ENCODE measurements around the gene PRR15L. TPM values are rescaled to one million over a fixed set of nuclear protein-coding genes. Genes with fewer than 3 reads are reported as not detected.
"Not testable (repeated sequence)": the region's sequence is repeated elsewhere in the genome, so short reads cannot be mapped to it uniquely, and the experiment has no call there.

Gene PRR15L
- total RNA-seq, 1 donor from 2014 or later: not detected

- H3K36me3 Mint-ChIP-seq (ENCODE audit: low read depth): peaks cover 44% of the 10 kb centered on the region
- H3K27me3 Mint-ChIP-seq: no peaks in the 10 kb centered on the region
- H3K9me3 Mint-ChIP-seq: no peaks in the 10 kb centered on the region
- no peak overlapping the region for H3K27ac Mint-ChIP-seq
- no peak overlapping the region for H3K4me3 Mint-ChIP-seq
- peaks cover 2% of the 10 kb centered on the region for H3K4me1 Mint-ChIP-seq
- DNase-seq: no peak
- intact Hi-C loops (cut with micrococcal nuclease): no loop called here
Observed at GRCh38 chr17:47927821-47928400, 29.8 kb downstream of the PRR15L start.

DNA sequence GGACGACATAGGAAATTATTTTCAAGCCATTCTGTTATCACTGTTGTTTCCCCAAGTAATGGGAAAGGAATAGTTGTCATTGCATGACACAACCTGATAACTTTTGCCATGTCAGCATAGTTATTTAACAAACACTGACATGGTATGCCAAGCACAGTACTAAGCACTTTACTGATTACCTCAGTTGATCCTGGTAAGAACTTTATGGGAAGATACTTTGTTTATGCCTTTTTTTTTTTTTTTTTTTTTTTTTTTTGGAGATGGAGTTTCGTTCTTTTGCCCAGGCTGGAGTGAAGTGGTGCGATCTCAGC lies 32.0 kb downstream of the PRR15L start:
- no peak for DNase-seq
- Mint-ChIP-seq H3K27me3 (no peaks in the 10 kb centered on the region), H3K4me1 (peaks cover 4% of the 10 kb centered on the region), H3K9me3 (no peaks in the 10 kb centered on the region), H3K4me3 (no peak overlapping the region), H3K36me3 (ENCODE audit: low read depth) (peaks cover 52% of the 10 kb centered on the region), H3K27ac (no peak overlapping the region)
- intact Hi-C loops (cut with micrococcal nuclease): no loop called here

DNA sequence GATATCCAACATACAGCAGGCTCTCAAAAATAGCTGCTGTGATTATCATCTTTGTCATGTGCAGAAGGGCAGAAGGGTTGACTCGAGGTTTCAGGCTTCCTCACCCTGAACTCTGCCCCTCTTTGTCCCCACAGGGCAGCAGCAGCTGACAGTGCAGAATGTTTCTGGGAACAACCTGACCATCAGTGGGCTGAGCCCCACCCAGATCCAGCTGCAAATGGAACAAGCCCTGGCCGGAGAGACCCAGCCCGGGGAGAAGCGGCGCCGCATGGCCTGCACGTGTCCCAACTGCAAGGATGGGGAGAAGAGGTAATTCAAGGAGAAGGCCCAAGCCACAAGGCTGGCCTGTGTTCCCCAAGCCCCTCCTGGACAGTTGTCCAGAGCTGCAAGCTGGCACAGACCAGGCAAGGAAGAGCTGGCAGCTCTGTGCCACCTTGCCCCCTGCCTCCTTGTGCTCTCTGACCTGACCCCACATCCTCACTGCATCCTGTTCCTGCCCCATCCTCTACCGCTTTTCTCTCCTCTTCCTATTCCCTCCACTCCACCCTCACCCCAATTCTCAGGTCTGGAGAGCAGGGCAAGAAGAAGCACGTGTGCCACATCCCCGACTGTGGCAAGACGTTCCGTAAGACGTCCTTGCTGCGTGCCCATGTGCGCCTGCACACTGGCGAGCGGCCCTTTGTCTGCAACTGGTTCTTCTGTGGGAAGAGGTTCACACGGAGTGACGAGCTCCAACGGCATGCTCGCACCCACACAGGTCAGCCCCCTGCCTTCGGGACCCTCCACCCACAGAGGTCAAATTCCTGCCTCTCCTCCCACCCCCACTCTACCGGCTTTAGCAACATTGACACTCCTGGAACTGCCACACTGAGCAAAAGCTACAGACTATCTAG lies 32.7 kb downstream of the PRR15L start:
- no peak overlapping the region for H3K27ac Mint-ChIP-seq
- H3K27me3 Mint-ChIP-seq: no peaks in the 10 kb centered on the region
- peaks cover 4% of the 10 kb centered on the region for H3K4me1 Mint-ChIP-seq
- H3K4me3 Mint-ChIP-seq: no peak overlapping the region
- intact Hi-C loops (cut with micrococcal nuclease): no loop called here
- H3K36me3 Mint-ChIP-seq (ENCODE audit: low read depth): peaks cover 47% of the 10 kb centered on the region
- DNase-seq: no peak
- no peaks in the 10 kb centered on the region for H3K9me3 Mint-ChIP-seq

GRCh38 chr17:47919889-47920288 lies 37.8 kb downstream of the PRR15L start:
- H3K36me3 Mint-ChIP-seq (ENCODE audit: low read depth): peaks cover 38% of the 10 kb centered on the region
- H3K4me3 Mint-ChIP-seq; H3K9me3 Mint-ChIP-seq; intact Hi-C loops (cut with micrococcal nuclease); H3K4me1 Mint-ChIP-seq; H3K27me3 Mint-ChIP-seq; DNase-seq; H3K27ac Mint-ChIP-seq: not testable (repeated sequence)

- no peak overlapping the region for H3K27ac Mint-ChIP-seq
- DNase-seq: no peak
- peaks cover 4% of the 10 kb centered on the region for H3K4me1 Mint-ChIP-seq
- intact Hi-C loops (cut with micrococcal nuclease): no loop called here
- no peaks in the 10 kb centered on the region for H3K9me3 Mint-ChIP-seq
- no peak overlapping the region for H3K4me3 Mint-ChIP-seq
- peaks cover 33% of the 10 kb centered on the region for H3K36me3 Mint-ChIP-seq (ENCODE audit: low read depth)
- H3K27me3 Mint-ChIP-seq: no peaks in the 10 kb centered on the region
Observed at GRCh38 chr17:47918991-47919390, 38.7 kb downstream of the PRR15L start.

DNA sequence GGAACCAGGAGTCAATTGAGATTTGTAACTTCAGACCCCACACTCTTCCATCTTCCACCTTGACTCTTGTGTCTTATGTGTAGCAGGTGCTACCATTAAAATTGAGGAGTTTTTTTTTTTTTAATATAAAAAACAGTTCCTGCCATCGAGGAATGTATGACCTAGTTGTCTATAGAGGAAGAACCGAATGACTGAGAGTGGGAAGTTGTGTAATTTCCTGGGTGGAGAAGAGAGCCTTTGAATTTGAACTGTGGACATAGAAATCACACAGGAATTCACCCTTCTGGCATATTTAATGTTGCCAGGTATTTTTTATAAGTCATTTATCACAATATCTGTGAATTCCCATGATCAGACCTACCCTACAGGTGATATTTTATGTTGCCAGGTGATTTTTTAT lies 39.7 kb downstream of the PRR15L start:
- H3K36me3 Mint-ChIP-seq (ENCODE audit: low read depth): peaks cover 25% of the 10 kb centered on the region

DNA sequence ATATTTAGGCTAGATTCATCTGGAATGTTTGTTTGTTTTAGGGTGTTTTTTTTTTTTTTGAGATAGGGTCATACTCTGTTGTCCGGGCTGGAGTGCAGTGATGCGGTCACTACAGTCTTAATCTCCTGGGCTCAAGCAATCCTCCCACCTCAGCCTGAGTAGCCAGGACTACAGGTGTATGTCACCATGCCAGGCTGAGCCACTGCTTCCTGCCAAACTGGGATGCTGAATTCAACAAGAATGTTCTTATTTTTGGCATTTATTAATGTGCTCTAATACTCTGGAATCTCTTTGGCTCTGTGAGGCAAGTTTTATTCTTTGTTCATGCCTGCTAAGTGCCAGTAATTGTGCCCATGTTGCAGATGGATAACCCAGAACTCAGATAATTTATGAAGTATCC lies 40.1 kb downstream of the PRR15L start:
- intact Hi-C loops (cut with micrococcal nuclease): no loop called here
- Mint-ChIP-seq H3K9me3 (no peaks in the 10 kb centered on the region), H3K27ac (no peak overlapping the region), H3K4me3 (no peak overlapping the region), H3K27me3 (no peaks in the 10 kb centered on the region), H3K4me1 (peaks cover 4% of the 10 kb centered on the region), H3K36me3 (ENCODE audit: low read depth) (peaks cover 25% of the 10 kb centered on the region)
- no peak for DNase-seq

More for the DNA sequence above, 39.7 kb downstream of the PRR15L start:
- no peak for DNase-seq
- no peak overlapping the region for H3K27ac Mint-ChIP-seq
- intact Hi-C loops (cut with micrococcal nuclease): no loop called here
- no peaks in the 10 kb centered on the region for H3K27me3 Mint-ChIP-seq
- peaks cover 4% of the 10 kb centered on the region for H3K4me1 Mint-ChIP-seq
- no peaks in the 10 kb centered on the region for H3K9me3 Mint-ChIP-seq
- no peak overlapping the region for H3K4me3 Mint-ChIP-seq

DNA sequence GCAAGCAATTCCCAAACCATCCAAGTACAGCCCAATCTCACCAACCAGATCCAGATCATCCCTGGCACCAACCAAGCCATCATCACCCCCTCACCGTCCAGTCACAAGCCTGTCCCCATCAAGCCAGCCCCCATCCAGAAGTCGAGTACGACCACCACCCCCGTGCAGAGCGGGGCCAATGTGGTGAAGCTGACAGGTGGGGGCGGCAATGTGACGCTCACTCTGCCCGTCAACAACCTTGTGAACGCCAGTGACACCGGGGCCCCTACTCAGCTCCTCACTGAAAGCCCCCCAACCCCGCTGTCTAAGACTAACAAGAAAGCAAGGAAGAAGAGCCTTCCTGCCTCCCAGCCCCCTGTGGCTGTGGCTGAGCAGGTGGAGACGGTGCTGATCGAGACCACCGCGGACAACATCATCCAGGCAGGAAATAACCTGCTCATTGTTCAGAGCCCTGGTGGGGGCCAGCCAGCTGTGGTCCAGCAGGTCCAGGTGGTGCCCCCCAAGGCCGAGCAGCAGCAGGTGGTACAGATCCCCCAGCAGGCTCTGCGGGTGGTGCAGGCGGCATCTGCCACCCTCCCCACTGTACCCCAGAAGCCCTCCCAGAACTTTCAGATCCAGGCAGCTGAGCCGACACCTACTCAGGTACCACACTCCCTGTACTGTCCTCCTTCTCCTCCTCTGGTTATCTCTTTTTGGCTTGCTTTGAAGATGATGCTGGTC lies 41.0 kb downstream of the PRR15L start:
- DNase-seq: no peak
- no peaks in the 10 kb centered on the region for H3K9me3 Mint-ChIP-seq
- intact Hi-C loops (cut with micrococcal nuclease): no loop called here
- H3K27me3 Mint-ChIP-seq: no peaks in the 10 kb centered on the region
- H3K4me1 Mint-ChIP-seq: peaks cover 4% of the 10 kb centered on the region
- no peak overlapping the region for H3K27ac Mint-ChIP-seq
- H3K36me3 Mint-ChIP-seq (ENCODE audit: low read depth): peaks cover 21% of the 10 kb centered on the region
- H3K4me3 Mint-ChIP-seq: no peak overlapping the region

DNA sequence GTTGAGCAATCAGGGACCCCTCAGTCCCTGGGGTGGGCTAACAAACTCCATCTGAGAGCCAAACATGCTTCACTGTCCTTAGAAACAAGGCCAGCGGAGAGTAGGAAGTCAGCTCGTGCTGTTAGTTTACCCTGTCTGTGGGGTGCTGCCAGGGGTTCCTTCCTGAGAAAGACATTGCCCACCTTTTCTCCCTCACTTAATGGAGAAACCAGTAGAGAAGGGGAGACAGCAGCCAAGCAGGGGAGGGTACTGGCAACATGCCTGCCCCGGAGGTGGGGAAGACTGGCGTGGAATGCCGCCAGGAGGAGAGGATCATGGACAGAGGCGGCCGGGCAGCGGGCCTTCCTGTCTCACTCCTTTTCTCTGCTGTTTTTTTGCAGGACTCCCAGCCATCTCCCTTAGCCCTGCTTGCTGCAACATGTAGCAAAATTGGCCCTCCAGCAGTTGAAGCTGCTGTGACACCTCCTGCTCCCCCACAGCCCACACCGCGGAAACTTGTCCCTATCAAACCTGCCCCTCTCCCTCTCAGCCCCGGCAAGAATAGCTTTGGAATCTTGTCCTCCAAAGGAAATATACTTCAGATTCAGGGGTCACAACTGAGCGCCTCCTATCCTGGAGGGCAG lies 41.8 kb downstream of the PRR15L start:
- H3K4me1 Mint-ChIP-seq: peaks cover 3% of the 10 kb centered on the region
- H3K27me3 Mint-ChIP-seq: no peaks in the 10 kb centered on the region
- H3K4me3 Mint-ChIP-seq: no peak overlapping the region
- DNase-seq: no peak
- intact Hi-C loops (cut with micrococcal nuclease): no loop called here
- peaks cover 18% of the 10 kb centered on the region for H3K36me3 Mint-ChIP-seq (ENCODE audit: low read depth)
- no peaks in the 10 kb centered on the region for H3K9me3 Mint-ChIP-seq
- no peak overlapping the region for H3K27ac Mint-ChIP-seq

- no peak for DNase-seq
- Mint-ChIP-seq H3K9me3 (no peaks in the 10 kb centered on the region), H3K27ac (no peak overlapping the region), H3K27me3 (no peaks in the 10 kb centered on the region), H3K36me3 (ENCODE audit: low read depth) (peaks cover 19% of the 10 kb centered on the region), H3K4me3 (no peak overlapping the region), H3K4me1 (peaks cover 3% of the 10 kb centered on the region)
- intact Hi-C loops (cut with micrococcal nuclease): no loop called here
Observed at GRCh38 chr17:47914306-47914948, 43.3 kb downstream of the PRR15L start.

DNA sequence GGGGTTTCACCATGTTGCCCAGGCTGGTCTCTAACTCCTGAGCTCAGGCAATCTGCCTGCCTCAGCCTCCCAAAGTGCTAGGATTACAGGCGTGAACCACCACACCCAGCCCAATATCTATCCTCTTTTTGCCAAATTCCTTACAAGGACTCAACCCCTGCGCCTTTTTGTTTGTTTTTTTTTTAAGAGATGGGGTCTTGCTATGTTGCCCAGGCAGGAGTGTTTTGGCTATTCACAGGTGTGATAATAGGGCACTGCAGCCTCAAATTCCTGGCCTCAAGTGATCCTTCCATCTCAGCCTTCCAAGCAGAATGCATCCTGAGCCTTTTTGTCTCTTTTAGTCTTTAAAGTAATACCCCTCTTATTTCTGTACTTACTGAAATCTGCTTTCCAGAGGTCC lies 44.6 kb downstream of the PRR15L start:
- Mint-ChIP-seq H3K4me1 (peaks cover 6% of the 10 kb centered on the region), H3K4me3 (no peak overlapping the region), H3K27me3 (no peaks in the 10 kb centered on the region), H3K9me3 (no peaks in the 10 kb centered on the region), H3K27ac (no peak overlapping the region), H3K36me3 (ENCODE audit: low read depth) (peaks cover 20% of the 10 kb centered on the region)
- intact Hi-C loops (cut with micrococcal nuclease): no loop called here
- DNase-seq: no peak

- no peak overlapping the region for H3K27ac Mint-ChIP-seq
- H3K9me3 Mint-ChIP-seq: no peaks in the 10 kb centered on the region
- peaks cover 24% of the 10 kb centered on the region for H3K36me3 Mint-ChIP-seq (ENCODE audit: low read depth)
- peaks cover 12% of the 10 kb centered on the region for H3K4me1 Mint-ChIP-seq
- H3K4me3 Mint-ChIP-seq: no peak overlapping the region
- H3K27me3 Mint-ChIP-seq: no peaks in the 10 kb centered on the region
- no peak for DNase-seq
- intact Hi-C loops (cut with micrococcal nuclease): no loop called here
Observed at GRCh38 chr17:47907932-47908562, 49.6 kb downstream of the PRR15L start.

GRCh38 chr17:47906443-47906842 lies 51.2 kb downstream of the PRR15L start:
- H3K9me3 Mint-ChIP-seq: no peaks in the 10 kb centered on the region
- H3K36me3 Mint-ChIP-seq (ENCODE audit: low read depth): peaks cover 29% of the 10 kb centered on the region
- no peak overlapping the region for H3K4me3 Mint-ChIP-seq
- intact Hi-C loops (cut with micrococcal nuclease): no loop called here
- no peak for DNase-seq
- H3K4me1 Mint-ChIP-seq: peaks cover 20% of the 10 kb centered on the region
- H3K27ac Mint-ChIP-seq: no peak overlapping the region
- no peaks in the 10 kb centered on the region for H3K27me3 Mint-ChIP-seq

Data from activated CD4-positive, alpha-beta T cell treated with anti-CD3 and anti-CD28 coated beads, Interleukin-2, amount 10 ng/mL, durations not matched to agents 24 days and 14 days (primary cell).